NCI-H2196 (cell line): ENCODE results near the gene PHF20.
"Not testable (repeated sequence)": the region's sequence is repeated elsewhere in the genome, so short reads cannot be mapped to it uniquely, and the experiment has no call there.

Source experiments
- DNase-seq: peaks from one replicate; lab custom pipeline; 2025; ENCODE audit not compliant: unreplicated experiment; lab: John Stamatoyannopoulos, UW

The PHF20 gene

GRCh38 chr20:35912881-35913280, 141.1 kb downstream of the PHF20 start:
- no peak for DNase-seq

DNA sequence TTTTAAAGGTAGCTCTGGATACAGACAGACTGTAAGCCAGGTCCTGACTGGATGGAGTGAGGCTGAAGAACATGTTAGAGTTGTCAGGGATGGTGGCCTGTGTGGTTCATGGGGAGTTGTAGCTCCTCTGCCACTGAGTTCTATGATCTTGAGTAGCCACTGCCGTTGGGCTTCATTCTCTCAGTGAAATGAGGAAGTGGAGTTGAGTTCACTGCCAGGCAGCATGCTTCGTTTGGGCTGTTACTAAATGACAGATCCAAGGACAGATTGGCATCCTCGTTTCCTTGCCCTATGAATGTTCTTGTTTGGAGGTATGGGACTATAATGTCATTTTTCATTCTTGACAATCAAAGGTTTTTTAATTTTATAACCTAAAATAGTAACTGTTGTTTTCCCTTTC, 145.3 kb downstream of the PHF20 start:
- no peak for DNase-seq

- DNase-seq = no peak
Measured at GRCh38 chr20:35918021-35918420, 146.2 kb downstream of the PHF20 start.

DNA sequence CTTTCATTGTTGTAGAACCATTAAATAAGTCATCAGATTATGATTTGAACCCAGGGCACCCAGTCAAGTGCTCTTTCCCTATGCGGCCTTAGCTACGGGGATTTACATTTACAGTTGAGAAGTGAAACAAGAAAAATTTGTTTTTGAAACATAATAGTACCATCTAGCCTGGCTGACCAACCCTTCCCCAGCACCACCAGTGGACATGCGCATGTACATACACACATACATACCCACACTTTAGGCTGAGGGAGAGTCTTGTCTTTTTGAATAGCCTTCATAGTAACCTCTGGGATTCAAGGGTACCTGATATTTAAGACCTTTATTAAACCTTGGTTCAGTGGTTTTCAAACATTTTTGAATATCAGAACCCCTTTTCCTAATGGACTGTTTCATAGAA, 148.7 kb downstream of the PHF20 start:
- DNase-seq = no peak

DNA sequence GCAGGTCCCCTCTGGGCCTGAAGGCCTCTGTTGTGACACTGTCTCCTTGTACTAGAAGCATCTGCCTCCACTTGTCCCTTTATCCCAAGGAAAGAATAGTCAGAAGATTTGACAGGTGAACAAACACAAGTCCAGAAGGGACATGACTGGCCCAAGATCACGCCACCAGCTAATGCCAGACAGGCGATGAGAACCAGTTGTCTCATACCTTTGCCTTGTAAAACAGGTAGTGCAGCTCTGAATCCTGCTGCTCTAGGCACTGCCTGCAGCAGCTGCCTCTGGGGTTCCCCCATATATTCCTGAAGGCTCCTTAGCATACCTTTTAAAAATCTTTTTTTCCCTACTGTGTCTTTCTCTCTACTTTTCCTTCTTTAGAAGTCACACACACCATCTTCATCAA, 157.5 kb downstream of the PHF20 start:
- no peak for DNase-seq

- DNase-seq = no peak
Measured at GRCh38 chr20:35934050-35934449, 162.2 kb downstream of the PHF20 start.

DNA sequence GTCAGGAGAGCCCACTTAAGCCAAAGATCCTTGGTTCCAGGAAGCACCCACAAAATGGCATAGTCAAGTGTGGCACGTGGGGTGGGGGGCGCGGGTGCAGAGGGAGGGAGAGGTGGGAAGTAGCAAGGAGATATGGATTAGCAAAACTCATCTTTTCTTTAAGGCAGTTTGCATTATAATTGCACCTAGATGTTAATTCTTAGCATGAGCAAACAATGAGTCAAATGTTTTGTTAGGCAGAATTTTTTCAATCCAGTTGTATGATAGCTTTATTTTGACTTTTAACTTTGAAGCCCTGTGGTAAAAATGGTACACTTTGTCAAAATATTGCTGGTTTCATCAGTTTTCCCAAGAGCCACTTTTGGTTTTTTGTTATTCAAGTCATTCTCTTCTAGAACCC, 167.4 kb downstream of the PHF20 start:
- DNase-seq = no peak

GRCh38 chr20:35941620-35942019, 169.8 kb downstream of the PHF20 start:
- no peak for DNase-seq

DNA sequence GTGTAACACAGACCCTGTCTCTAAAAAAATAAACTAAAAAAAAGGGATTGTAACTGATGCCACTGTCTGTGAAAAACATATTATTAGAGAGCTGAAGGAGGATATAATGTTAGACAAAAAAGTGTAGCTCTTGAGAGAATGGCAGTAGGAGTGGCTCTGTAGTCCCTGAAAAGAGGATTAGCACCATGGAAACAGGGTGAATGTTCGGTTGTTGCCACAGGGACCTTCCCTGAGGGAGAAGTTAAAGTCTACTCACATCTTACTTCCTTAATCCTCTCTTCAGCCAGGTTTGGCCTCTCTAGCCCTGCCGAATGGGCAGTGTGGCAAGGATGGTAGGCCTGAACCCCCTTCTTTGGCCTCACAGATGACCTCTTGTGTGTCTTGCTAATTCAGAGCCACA, 170.4 kb downstream of the PHF20 start:
- DNase-seq = no peak

GRCh38 chr20:35947489-35947888, 175.7 kb downstream of the PHF20 start:
- peak; percentile 47 for DNase-seq

DNA sequence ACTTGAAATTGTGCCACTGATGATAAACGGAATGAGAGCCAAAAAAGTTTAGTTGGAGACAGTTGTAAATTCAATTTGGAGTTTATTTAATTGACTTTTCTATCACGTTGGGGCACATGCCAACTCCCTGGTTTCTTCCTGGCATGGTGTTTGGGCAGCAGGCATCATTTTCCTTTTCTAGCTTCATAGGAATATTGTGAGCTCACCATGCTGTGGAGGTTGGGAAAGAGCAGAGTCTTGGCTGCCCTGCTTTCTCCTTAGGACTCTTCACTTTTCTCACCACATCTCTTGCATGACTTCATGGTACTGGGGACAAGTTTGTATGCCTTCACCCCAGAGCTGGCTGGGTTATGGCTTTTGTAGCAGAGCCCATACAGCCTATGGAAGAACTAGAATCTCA, 176.1 kb downstream of the PHF20 start:
- no peak for DNase-seq

DNA sequence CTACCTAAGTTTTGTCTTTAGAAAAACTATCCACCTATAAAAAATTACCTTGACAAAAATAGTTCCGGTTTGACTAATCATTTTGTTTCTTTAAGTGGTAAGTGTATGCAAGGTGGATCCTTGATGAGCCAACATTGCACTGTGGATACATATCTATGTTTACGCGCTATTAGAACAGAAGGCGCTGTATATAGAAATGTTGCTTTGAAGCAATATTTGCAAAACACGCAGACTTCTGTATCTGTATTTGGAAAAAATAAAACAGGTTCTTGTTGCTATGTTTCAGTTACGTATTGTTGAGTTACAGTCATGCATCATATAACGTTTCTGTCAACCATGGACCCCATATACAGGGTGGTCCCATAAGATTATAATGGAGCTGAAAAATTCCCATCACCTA, 178.3 kb downstream of the PHF20 start:
- no peak for DNase-seq

- not testable (repeated sequence) for DNase-seq
Measured at GRCh38 chr20:35952080-35952479, 180.3 kb downstream of the PHF20 start.

DNA sequence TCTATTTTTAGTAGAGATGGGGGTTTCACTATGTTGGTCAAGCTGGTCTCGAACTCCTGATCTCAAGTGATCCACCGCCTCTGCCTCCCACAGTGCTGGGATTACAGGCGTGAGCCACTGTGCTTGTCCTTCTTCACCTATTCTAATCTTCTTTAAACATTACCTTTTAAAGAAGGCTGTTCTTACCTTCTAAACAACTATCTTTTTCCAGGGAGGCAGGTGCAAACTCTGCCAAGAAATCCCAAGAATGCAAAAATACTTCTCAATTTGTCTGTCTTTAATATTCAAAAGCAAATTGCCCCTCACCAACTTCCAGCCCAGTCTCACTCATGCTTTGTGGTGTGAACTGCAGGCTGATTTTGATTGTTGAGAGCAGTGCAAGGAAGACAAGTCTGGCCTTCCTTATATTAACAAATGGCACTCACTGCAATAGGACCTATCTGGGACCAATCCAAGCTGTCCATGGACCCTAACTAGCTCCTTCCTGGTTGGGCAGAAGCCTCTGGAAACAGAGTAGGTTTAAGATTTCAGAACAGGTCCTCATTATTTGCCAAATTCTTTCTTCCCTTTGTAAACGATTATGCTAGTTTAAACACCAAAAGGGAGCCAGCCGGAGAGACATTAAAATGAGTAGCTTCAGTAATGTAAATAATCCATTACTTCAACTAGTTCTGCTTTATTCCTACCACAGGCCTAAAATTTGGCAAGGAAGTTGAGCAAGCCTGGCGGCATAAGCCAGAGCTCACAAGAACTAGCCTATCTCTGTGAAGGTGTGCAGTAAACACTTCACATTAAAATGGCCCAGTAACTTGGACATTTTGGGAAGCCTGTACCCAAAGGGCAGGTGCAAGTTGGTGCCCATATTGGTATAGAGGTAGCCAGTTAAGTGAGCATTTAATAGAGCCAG, 180.9 kb downstream of the PHF20 start:
- DNase-seq = peak; percentile 59

DNA sequence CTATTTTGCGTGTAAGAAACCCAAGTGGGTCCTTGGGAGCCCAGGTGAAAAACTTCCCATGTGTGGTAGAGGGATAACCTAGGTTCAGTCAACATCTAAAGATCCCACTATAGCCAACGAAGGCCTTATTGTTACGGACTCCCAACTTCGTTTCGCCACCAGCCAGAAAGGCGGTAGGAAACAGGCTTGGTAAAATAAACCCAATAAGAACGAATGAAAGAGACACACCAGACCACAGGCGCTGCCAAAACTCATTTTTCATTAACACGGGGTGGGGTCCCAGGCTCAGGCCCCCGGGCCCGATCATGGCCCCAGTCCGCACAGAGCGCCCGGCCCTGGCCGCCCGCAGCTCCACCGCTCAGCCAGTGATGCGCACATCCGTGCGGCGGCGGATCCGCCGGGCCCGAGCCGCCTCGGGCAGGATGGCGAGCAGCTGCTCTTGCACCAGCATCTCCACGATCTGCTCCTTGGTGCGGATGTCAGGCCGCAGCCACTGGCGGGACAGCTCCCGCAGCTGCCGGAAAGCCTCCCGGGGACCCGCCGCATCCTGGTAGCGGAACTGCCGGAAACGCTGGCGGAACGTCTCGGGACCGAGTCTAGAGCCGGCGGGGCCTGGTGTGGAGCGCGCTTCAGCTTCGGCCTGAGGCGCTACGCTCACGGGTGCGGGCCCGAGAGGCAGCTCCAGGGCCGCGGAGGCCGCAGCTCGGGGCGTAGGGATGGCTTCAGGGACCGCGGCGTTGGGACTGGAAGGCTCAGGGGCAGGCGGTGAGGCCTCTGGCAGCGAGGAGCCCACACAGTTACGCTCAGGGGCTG, 181.8 kb downstream of the PHF20 start:
- peak; percentile 58 for DNase-seq

DNA sequence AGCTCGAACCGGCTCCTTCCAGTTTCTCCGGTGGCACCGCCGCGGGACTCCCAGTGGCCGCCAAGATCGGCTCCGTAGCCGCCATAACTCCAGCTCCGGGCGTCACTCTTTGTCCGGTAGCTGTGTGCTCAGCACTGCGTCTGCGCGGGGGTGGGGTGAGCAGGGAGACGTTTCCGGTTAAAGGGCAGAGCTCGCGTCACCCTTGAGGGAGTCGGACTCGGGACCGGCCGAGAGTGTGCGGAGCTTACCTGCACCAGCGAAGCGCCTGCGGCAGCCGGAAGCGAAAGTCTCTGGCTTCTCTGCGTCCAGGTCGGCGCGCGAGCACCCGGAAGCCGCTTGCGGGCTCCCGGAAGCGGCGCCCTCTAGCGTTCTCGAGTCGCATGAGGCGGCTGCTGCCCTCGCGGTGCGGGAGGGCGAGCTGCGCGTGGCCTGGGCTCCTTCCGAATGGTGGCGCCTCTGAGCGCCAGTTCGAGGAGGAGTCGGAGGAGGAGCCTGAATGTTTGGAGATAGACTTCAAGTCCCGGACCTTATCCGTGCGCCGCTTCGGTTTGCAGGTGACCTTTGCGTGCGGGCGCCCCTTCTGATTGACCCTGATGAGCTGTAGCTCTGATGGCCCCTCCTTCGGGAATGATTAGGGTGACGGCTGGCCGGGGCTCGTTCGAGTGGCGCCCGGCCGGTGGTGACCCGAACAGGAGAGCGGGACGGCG, 182.5 kb downstream of the PHF20 start, which contains the start of gene SCAND1:
Gene SCAND1 (minus strand): TSS at position 303 of the 707 bp plus-strand sequence. CDS start 218 bp downstream, at position 85.
- peak; percentile 100 for DNase-seq

- peak; percentile 56 for DNase-seq
Measured at GRCh38 chr20:35954907-35955251, 183.1 kb downstream of the PHF20 start.

GRCh38 chr20:35956616-35957015, 184.8 kb downstream of the PHF20 start:
- DNase-seq = no peak

DNA sequence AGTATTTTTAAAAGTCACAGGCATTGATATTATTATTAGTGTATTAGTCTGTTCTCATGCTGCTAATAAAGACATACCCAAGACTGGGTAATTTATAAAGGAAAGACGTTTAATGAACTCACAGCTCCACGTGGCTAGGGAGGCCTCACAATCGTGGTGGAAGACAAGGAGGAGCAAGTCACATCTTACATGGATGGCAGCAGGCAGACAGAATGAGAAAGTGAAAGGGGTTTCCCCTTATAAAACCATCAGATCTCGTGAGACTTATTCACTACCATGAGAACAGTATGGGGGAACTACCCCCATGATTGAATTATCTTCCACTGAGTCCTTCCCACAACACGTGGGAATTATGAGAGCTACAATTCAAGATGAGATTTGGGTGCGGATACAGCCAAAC, 187.5 kb downstream of the PHF20 start:
- DNase-seq = not testable (repeated sequence)

- no peak for DNase-seq
Measured at GRCh38 chr20:35963878-35964277, 192.1 kb downstream of the PHF20 start.

GRCh38 chr20:35967979-35968640, 196.3 kb downstream of the PHF20 start, which contains the start of gene CNBD2:
TSS of gene CNBD2 (plus strand) at chr20:35968590. CDS start at chr20:35968763, 173 bp downstream.
- no peak for DNase-seq
